RKO (cell line): ENCODE results near the gene DNASE1L2.

ENCODE experiments used
- DNase-seq: peaks from one replicate; pipeline ENCODE4 v3.0.0-alpha.2; 2016; ENCODE audit warnings: low spot score

DNASE1L2 gene, protein sequence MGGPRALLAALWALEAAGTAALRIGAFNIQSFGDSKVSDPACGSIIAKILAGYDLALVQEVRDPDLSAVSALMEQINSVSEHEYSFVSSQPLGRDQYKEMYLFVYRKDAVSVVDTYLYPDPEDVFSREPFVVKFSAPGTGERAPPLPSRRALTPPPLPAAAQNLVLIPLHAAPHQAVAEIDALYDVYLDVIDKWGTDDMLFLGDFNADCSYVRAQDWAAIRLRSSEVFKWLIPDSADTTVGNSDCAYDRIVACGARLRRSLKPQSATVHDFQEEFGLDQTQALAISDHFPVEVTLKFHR

DNA sequence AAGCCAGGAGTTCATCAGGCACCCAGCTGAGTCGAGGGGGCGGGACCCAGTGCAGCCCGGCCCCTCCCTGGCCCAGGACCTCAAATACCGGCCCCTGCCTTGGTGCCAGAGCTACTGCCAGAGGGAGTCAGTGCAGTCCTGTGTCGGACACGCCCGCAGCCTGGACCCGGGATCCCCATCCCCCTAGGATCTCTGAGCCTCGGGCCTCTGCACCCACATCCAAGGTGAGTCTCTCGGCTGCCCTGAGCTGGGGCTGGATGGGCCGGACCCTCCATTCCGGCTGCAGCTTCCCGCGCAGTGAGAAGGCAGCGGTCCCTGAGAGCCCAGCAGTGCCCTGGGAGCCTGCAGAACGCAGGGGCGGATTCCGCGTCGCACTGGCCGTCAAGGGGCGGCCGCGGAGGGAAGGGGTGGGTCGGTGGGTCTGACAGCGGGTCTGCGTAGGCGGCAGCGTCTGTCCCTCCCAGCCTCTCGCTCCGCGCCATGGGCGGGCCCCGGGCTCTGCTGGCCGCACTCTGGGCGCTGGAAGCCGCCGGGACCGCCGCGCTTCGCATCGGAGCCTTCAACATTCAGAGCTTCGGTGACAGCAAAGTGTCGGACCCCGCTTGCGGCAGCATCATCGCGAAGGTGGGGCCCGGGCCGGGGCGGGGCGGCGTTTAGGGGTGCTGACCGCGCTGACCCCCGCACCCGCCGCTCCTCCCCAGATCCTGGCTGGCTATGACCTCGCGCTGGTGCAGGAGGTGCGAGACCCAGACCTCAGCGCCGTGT lies at the start of gene DNASE1L2:
Gene DNASE1L2 (plus strand): TSS at position 108 of the 765 bp plus-strand sequence. CDS start 373 bp downstream, at position 481.
- no peak for DNase-seq

DNA sequence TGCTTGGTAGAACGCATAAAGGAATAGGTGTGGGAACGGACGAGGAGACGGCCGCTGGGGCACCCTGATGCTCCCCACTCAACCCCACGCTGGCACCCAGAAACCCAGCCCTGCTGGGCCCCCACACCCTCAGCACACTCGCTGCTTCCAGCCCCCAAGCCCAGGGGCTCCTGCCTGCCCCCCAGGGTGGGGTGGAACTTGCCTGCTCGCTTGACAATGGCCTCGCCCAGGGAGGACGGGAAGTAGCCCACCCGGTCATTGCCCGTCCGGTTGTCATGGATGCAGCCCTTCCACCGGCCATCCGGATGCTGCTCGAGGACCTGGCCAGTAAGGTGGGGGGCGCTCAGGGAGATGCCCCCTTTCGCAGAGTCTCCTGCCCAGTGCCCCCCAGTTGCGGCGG lies 49.7 kb upstream of the DNASE1L2 start:
- no peak for DNase-seq

- no peak for DNase-seq
Observed at GRCh38 chr16:2187212-2187611, 49.0 kb upstream of the DNASE1L2 start.

DNA sequence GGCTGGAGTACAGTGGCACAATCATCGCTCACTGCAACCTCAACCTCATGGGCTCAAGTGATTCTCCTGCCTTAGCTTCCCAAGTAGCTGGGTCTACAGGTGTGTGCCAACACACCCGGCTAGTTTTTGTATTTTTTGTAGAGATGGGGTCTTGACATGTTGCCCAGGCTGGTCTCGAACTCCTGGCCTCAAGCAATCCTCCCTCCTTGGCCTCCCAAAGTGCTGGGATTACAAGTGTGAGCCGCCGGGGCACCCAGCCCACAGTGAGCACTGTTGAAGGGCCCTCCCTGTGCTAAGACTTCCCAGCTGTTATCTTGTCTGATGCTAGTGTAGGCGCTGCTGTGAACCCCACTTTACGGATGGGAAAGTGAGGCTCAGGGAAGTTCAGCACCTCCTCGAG lies 47.8 kb upstream of the DNASE1L2 start:
- no peak for DNase-seq

DNA sequence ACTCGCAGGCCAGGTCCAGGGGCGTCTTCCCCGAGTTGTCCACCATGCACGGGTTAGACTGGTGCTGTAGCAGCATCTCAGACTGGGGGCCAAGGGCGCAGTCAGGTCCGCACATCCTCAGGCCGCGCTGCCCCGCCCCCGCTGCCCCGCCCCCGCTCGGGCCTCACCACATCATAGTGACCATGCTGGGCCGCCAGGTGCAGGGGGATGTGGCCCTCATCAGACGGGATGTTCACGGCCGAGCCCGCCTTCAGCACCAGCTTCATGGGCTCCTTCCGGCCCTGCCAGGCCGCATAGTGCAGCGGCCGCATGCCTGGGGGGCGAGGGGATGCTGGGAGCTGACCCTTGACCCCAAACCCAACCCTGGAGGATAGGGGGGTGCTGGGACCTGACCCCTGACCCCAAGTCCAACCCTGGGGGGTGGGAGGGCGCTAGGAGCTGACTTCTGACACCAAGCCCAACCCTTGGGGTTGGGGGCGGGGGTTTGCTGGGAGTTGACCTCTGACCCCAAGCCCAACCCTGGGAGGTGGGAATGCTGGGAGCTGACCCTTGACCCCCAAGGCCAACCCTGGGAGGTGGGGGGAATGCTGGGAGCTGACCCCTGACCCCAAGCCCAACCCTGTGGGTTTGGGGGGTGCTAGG lies 46.9 kb upstream of the DNASE1L2 start:
- no peak for DNase-seq

DNA sequence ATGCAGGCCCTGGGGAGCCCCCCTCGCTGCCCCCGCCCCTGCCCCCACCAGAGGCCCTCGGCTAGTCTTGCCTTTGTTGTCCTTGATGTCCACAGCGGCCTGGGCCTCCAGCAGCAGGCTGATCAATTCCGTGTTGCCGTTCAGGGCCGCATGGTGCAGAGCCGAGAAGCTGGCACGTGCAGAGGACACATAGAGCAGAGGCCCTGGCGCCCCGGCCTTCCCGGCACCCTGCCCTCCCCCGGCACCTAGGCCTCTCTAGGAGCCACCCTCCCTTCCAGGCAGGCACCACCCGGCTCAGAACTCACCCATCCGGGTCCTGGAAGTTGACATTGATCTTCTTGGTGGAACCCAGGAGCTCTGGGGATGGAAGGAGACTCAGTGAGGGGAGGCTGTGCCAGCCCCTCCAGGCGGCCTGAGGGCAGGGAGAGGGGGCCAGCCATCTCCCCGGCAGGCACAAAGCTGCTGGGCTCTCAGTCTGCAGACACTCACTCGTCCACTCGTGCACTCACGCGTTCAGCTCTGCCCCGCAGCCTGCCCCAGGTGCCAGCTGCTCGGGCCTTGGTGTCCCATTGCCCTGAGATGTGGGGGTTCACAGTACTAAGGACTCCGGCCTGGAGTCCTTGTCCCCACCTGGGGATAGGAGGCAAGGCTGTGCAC lies 46.1 kb upstream of the DNASE1L2 start:
- no peak for DNase-seq

GRCh38 chr16:2190659-2191445 lies 45.4 kb upstream of the DNASE1L2 start:
- no peak for DNase-seq

DNA sequence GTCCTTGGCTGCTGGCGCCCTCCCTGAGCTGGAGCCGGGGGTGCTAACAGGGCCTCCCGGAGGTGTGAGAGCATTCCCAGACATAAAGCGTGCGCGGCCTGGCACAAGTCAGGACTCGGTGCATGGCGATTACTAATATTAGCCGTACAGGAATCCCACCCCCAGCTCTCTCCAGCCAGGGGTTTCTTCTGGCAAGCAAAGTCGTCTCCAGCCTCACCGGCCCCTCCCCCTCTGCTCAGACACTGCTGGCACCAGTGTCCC lies 44.9 kb upstream of the DNASE1L2 start:
- no peak for DNase-seq

DNA sequence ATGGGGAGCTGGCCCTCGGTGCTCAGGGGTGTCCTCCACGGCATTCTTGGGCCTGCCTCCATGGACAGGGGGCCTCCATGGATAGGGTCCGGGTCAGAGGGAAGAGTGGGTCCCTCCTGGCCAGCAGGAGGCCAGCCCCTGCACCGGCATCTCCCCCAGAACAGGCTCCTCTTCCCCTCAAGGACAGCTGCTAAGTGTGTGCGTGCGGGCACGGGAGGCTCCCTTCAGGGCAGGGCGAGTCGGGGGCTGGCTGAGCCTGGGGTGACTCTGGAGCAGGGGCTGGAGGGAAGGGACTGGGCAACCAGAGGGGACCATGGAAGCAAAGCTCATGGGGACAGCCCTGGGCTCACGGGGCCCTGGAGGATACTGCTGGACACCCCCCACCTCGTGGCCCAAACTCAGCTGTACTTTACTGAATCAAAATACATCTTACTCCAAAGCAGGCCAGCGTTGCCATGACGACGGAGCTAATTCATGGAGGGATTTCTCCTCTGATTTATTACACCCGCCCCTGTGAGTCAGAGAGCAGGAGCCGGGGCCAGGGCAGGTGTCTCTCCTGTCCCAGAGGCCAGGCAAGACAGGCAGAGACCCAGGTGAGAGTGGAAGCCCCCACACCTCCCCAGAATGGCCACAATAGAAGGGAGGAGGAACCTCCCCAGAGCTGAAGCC lies 41.9 kb upstream of the DNASE1L2 start:
- peak; percentile 57 for DNase-seq

GRCh38 chr16:2194852-2195321 lies 41.4 kb upstream of the DNASE1L2 start:
- peak; percentile 70 for DNase-seq

- no peak for DNase-seq
Observed at GRCh38 chr16:2195322-2196161, 40.7 kb upstream of the DNASE1L2 start.

- DNase-seq, result no peak
Observed at GRCh38 chr16:2196162-2196980, 39.9 kb upstream of the DNASE1L2 start, which contains the start of gene CASKIN1. TSS of gene CASKIN1 (minus strand) at chr16:2196605. CDS start at chr16:2196432, 173 bp downstream.

GRCh38 chr16:2196981-2197511 lies 39.2 kb upstream of the DNASE1L2 start:
- DNase-seq, result no peak

DNA sequence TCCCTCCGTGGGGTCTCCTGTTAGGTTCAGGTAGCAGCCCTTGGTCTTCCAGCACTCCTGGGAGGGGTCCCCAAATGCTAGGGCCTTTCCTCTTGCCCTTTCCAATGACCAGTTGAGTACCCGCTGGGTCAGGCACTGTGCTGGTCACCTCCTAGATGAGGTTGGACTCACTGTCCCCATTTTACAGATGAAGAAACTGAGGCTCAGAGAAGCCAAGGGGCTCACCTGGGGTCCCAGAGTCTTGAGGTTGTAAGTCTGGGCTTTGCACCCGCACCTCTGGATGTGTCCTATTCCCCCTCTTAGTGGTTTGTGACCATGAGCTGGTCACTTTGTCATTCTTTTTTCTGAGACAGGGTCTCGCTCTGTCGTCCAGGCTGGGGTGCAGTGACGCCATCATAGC lies 38.5 kb upstream of the DNASE1L2 start:
- DNase-seq, result no peak

DNA sequence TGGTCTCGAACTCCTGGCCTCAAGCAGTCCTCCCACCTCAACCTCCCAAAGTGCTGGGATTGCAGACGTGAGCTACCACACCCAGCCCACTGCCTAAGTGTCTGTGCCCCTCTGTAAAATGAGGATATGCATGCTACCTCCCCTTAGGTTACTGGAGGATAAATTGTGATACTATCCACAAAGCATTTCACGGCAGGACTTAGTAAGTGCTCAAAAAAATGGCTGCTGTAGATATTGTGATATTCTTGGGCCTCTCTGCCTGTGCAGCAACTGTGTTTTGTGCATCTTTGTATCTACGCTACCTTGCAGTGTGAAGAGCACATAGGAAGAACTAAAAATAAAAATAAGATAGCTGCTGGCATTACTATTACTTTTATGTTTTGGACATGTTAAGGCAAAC lies 38.0 kb upstream of the DNASE1L2 start:
- no peak for DNase-seq

DNA sequence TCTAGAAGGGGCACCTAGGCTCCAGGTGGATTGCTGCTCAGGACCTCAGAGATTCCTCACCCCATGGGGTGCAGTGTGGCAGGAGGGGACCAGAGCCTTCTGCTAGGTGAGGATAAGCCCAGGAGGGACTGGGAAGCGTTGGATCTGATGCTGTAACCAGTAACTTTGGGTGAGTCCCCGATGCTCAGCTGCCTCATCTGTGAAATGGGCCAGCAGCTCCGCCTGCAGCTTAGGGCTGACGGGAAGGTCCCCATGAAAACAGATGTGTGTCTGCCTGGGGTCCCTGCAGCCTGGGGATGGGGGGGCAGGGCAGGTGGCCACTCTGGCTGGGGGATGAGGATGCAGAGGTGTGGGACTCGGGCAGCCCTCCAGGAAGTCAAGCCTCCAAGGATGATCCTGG lies 37.1 kb upstream of the DNASE1L2 start:
- DNase-seq, result no peak

- DNase-seq, result no peak
Observed at GRCh38 chr16:2199621-2200139, 36.6 kb upstream of the DNASE1L2 start.

GRCh38 chr16:2200313-2200712 lies 35.9 kb upstream of the DNASE1L2 start:
- DNase-seq, result no peak
